ENCODE measurements around the gene CHRNA3. TPM values are rescaled to one million over a fixed set of nuclear protein-coding genes. Genes with fewer than 3 reads are reported as not detected.
"Not testable (repeated sequence)": the region's sequence is repeated elsewhere in the genome, so short reads cannot be mapped to it uniquely, and the experiment has no call there.

The CHRNA3 gene
- total RNA-seq, 1 donor from 2014 or later: 0.41 TPM

DNA sequence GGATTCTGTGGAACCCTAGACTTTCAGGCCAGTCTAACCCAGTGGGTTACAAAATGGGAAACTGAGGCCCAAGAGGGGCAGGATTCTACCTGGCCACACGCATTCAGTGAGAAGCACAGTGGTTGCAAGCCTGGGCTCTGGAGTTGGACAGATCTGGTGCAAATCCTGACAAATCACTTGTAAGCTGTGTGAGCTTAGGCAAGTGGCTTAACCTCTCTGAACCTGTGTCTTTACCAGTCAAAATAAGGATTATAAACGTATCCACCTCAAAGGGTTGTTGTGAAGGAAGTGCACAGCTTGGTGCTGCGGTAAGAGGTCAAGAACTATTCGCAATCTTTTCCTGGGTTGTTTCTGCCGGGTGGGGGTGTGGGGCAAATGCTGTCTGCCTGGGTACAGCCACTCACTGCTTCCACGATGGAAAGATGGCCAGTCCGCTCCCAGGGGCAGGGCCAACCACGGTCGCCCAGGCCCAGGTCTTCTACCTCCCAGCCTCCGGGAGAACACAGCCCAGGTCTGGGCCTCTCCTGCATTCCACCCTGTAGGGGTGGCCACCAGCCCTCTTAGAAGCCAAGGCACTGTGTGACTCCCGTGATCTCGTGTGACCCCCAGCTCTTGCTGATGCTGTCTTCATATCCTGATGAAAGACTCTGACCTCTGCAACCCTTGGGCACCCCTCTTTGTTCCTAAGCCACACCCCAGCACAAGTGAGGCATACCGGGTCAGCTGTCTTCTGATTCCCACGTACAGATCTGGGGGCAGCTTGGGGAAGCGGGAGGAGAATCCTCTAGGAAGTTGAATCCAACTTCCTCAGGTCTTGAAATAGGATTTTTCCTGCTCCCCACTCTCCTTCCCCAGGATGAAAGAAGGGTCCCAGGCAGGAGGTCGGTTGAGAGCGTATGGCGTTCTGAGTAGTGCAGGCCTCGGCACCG, 1.5 kb downstream of the CHRNA3 start:
- peak in 1 of 2 donors; percentile 28 for DNase-seq (ENCODE audit: low spot score in 2 of 2)
- FAIRE-seq: no peak

DNA sequence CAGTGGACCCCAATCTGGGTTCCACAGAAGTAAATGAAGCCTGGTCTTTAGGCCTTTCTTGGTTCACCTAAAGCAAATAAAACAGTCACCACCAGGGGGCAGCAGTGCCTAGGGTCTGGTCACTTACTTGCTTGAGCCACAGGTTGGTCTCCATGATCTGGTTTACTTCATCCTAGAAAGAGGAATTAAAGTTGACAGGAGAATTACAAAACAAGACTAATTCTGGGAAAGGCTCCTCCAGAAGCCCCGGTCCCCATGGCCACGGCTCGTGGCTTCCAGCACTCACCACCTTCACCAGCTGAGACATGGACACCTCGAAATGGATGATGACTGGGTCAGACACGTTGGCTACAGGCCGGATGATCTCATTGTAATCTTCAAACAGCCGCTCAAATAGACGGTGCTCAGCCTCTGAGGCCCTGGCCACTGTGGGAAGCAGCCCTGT, 2.3 kb downstream of the CHRNA3 start:
- FAIRE-seq (no peak), DNase-seq (ENCODE audit: low spot score in 2 of 2) (peak; percentile 74 to 84)

DNA sequence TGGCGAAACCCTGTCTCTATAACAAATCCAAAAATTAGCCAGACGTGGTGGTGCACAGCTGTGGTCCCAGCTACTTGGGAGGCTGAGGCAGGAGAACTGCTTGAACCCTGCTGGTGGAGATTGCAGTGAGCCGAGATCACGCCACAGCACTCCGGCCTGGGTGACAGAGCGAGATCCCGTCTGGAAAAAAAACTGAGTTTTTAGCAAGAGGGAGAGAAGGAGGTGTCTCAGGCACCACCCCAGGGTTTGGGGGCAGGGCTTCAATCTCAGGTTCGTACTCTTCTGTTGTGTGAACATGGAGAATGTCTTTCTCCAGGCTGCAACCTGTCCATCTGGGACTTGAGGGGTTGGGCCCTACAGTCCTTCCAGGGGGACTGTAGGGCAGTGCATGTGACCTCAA, 2.7 kb downstream of the CHRNA3 start:
- DNase-seq (ENCODE audit: low spot score in 2 of 2) (no peak), FAIRE-seq (no peak)

DNA sequence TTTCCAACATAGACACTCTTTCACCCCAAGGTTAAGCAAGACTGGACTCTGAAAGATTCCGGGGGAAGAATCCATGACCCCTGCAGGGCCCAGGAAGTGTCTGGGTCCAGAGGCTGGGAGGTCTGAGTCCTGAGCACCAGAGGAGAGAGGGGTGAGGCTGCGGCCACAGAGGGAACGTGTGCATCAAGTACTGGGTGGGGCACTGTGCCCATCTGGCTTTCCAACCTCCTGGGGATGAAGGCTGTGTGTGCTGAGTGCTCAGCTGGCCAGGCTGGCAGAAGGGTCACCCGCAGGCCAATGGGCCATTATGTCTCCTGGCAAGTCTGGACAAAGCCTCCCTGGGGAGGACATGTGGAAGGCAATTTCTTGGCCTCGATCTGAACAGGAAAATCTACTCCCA, 3.3 kb downstream of the CHRNA3 start:
- no peak for DNase-seq (ENCODE audit: low spot score in 2 of 2)
- no peak for FAIRE-seq

DNA sequence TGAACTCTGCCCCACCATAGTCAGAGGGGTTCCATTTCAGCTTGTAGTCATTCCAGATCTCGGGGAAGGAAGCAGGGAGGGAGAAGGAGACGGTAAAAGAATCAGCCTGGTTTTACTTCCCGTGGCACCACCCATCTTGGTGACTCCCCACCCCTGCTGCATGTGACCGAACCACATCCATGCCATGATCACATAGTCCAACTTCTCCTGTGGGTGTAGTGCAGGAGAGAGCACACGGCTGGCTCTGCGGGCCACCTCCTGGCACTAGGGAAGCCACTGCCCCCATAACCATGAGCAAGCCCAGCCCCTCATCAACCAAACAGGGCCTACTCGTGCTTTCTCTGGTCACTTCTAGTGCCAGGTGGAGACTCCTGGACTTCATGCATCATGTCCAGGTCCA, 3.7 kb downstream of the CHRNA3 start:
- no peak for FAIRE-seq
- peak in 1 of 2 donors; percentile 3 for DNase-seq (ENCODE audit: low spot score in 2 of 2)

DNA sequence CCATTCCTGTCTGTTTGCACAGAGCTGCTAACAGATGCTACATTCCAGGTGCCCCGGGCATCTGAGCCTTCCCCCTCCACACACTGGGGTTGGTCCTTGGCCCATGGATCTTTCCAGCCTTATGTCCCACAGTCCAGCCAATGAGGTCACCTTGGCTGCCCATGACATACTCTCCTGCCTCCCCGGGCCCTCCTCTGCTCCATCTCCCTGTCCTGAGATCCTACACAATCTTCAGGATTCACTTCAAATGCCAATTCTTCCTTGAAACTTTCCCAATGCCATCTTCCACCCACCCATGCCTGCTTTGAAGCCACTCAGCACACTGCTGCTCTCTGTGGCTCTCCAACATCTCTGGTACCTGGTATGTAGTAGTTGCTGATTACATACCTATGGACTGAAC, 4.3 kb downstream of the CHRNA3 start:
- DNase-seq (ENCODE audit: low spot score in 2 of 2) (peak in 1 of 2 donors; percentile 4), FAIRE-seq (no peak)

DNA sequence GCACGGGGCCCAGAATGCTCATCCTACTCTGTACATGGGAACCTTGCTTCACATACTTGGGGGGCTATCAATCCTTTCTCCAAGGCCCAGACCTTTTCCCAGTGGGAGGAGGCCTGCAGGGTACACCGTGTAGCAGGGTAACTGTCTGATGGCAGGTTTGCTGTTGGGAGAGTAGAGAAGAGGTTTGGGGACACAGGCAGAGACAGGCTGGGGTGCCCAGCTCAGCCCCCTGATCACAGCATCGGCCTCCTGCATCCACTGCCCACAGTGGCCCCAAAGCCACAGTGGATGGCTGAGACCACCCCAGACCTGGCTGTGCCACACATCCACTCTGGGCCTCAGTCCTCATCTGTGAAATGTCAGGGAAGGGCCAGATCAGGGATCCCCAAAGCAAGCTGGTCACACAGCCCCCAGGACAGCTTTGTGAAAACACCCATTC, 5.6 kb downstream of the CHRNA3 start:
- peak in 1 of 2 donors; percentile 4 for DNase-seq (ENCODE audit: low spot score in 2 of 2)
- no peak for FAIRE-seq

DNA sequence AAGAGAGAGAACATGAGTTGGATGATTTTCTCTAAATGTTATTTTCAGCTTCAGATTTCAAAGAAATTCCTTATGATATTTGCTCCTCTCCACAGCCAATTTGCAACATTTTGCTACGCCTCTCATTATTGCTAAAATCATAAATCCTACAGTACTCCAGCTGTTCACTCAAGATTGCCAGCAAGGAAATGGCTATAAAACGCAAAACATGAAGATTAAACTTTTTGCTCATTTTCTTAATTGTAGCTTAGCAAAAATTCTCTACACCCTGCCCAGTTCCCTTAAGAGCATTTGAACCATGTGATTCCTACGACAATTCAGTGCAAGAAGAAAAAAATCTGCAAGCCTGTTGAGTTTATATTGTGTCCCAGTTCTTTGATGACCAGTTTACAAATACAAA, 6.8 kb downstream of the CHRNA3 start:
- FAIRE-seq: no peak
- no peak for DNase-seq (ENCODE audit: low spot score in 2 of 2)

DNA sequence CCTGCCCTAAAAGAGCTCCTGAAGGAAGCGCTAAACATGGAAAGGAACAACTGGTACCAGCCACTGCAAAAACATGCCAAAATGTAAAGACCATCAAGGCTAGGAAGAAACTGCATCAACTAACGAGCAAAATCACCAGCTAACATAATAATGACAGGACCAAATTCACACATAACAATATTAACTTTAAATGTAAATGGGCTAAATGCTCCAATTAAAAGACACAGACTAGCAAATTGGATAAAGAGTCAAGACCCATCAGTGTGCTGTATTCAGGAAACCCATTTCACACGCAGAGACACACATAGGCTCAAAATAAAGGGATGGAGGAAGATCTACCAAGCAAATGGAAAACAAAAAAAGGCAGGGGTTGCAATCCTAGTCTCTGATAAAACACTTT, 11.2 kb downstream of the CHRNA3 start:
- DNase-seq (ENCODE audit: low spot score in 2 of 2): not testable (repeated sequence)

DNA sequence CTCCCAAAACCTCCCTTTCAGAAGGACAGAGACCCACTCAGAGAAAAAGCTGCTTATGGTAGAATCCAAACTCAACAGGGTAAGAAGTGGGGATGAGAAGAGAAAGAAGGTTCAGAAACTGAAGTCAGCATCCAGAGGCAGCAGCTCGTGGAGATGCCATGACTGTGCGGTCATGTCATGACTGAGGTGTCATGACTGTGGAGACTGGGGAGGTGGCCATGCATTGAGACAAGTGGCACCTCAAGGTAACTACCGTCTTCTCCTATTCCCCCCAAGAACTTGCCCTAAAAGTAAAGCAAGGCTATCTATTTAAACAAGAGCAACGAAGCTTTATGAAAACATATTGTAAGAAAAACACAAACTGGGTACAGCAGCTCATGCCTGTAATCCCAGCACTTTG, 15.1 kb downstream of the CHRNA3 start:
- FAIRE-seq (no peak), DNase-seq (ENCODE audit: low spot score in 2 of 2) (no peak)

More for the DNA sequence above, 11.2 kb downstream of the CHRNA3 start:
- FAIRE-seq: not testable (repeated sequence)

DNA sequence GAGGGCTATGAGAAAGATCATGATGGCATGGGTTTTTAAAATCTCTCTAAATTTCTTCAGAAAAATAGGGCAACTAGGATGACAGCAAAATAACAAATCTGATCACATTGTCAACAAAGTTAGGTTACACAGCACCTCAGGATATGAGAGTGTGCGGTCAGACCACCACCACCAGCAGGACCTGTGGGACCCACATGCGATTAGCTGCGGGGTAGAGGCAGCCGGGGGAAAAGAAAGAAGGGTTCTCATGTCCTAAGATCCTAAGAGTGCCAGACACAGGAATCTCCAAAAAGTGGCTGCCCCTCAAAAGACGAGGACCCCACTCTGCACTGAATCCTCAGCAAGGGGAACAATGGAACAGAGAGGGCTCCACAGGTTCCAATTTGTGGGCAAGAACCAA, 15.6 kb downstream of the CHRNA3 start:
- DNase-seq (ENCODE audit: low spot score in 2 of 2) (no peak), FAIRE-seq (no peak)

DNA sequence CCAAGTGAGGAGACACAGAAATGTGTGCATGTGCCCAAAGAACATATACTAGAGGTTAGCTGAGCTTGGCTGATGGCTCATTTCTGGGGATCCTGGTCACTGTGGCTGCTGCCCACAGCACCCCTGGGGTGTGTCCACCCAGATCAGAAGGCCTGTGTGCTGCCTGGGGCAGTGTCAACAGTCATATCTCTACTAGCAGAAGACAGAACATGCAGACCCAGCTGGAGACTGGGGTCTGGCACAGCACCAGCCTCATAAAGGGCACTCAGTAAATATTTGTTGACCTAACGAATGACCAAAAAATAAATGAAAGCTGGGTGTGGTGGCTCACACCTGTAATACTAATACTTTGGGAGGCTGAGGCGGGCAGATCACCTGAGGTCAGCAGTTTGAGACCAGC, 16.4 kb downstream of the CHRNA3 start:
- FAIRE-seq (no peak), DNase-seq (ENCODE audit: low spot score in 2 of 2) (no peak)

DNA sequence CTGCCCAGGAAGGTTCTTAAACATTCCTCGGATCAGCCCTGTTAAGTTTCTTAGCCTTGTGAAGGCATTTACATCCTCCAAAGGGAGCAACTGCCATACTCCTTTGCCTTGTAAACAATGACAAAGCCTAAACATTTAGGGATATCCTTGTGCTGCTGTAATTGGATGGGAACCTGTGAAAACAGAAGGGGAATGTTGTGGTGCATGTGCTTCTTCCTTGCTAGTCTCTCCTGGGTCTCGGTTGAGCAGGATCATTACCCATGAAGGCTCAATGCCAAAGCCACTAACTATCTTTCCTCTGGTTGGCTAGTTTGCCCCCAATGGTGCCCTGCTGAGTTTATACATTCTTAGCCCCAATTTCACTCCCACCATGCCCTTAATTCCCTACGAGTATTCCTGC, 17.3 kb downstream of the CHRNA3 start:
- DNase-seq (ENCODE audit: low spot score in 2 of 2): no peak
- FAIRE-seq: no peak

DNA sequence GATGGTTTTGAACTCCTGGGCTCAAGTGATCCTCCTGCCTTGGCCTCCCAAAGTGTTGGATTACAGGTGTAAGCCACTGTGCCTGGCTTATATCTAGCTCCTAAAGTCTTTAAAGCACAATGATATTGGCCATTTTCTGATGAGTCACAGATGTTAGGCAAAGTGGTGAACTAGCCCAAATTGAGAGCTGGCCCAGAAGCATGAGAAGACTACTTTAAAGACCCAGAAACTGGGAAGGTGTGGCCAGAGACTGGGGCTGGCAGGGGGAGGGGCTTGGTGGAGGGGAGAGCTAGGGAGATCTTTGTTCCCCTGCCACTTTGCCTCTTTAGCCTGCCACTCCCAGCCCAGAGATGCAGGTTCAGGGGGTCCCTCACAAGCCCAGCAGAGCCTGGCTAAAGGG, 21.6 kb downstream of the CHRNA3 start:
- FAIRE-seq: no peak
- no peak for DNase-seq (ENCODE audit: low spot score in 2 of 2)

DNA sequence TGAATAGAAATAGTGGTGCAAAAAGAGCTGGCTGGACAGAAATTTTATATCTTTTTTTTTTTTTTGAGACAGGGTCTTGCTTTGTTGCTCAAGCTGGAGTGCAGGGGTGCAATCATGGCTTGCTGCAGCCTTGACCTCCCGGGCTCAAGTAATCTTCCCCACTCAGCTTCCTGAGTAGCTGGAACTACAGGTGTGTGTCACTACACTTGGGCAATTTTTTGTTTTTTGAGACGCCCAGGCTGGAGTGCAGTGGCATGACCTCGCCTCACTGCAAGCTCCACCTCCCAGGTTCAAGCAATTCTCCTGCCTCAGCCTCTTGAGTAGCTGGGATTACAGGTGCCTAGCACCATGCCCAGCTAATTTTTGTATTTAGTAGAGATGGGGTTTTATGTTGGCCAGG, 22.4 kb downstream of the CHRNA3 start:
- DNase-seq (ENCODE audit: low spot score in 2 of 2): no peak
- no peak for FAIRE-seq

DNA sequence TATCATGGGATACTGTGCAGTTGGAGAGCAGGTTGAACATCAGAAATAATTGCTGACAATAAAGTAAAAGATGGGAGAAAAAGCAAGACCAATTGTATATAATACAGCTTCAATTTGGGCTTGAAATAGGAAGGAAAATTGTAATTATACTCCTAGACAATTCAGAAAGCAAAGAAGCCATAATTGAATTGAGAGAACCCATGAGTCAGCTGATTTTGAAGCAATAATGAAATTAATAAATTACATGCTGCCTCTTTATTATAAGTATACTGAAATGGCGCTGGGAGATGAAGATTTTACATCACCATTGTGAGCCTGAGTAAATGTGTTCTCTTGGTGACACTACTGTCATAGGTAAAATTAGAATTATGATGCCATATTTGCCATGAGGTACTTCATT, 23.2 kb downstream of the CHRNA3 start:
- FAIRE-seq: no peak

DNA sequence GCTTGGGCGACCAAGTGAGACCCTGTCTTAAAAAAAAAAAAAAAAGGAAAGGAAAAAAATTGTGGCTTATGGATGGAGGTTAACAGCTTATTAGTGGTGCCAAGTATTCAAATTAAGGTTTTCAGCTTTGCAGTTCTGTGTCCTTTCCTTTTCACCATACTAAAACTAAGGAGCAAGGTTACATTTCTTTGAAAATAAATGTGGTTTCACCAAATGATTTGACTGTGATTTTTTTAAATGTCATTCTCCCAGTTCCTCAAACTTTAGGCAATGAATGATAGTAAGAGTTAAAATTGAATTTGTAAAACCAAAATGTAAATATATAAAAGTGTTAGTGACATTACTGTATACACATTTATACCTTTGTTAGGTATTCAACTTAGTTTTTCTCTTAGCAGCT, 45.9 kb downstream of the CHRNA3 start:
- FAIRE-seq (no peak), DNase-seq (ENCODE audit: low spot score in 2 of 2) (no peak)

More for the DNA sequence above, 23.2 kb downstream of the CHRNA3 start:
- DNase-seq (ENCODE audit: low spot score in 2 of 2): no peak

DNA sequence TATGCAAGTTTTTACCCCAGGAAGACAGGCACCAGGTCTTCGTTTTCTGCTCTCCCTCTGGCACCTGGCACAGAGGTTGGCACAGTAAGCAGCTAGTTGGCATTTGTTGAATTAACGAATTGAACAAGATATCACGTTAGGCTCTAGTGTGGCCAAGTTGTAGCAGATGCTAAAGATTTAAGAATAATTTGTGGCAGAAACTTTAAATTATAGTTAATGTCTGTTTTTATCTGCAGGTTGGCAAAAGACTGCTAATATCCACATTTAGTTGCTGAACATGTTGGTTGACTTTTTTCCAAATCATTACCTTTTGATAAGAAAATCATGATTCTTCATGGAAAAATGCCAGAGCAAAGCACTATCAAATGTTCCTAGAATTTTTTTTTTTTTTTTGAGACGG, 47.4 kb downstream of the CHRNA3 start:
- DNase-seq (ENCODE audit: low spot score in 2 of 2) (no peak), FAIRE-seq (no peak)

DNA sequence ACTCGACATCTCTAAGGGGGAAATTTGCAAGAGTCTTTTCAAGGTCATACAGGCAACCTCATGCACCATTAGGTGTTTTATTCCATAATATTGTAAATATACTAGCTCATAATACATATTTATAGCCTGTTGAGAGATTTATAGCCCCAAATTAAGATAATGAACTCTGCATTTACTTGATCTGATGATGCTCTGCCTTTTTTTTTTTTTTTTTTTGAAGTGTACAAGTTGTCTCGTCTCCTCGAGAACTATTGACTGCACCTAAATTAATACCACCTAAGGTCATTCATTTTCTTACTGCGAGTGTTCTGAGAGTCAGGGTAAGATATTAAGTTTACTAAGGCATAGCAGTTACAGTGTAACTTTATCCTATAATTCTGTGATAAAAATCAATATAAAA, 49.4 kb downstream of the CHRNA3 start:
- FAIRE-seq: no peak
- DNase-seq (ENCODE audit: low spot score in 2 of 2): no peak

DNA sequence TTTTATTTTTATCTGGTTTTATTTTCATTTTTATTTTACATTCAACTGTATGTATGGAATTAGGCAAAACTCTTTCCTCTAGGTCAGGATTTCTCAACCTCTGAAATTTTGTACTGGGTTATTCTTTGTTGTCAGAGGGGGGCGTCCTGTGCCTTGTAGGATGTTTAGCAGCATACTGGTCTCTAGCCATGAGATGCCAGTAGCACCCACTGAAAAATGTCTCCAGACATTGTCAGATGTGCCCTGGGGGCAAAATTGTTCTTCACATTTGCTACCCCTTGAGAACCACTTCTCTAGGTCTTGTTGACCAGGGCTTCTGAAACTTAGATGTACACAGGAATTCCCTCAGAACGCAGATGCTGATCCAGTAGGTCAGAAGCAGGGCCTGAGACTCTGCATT, 50.1 kb downstream of the CHRNA3 start:
- FAIRE-seq: no peak
- no peak for DNase-seq (ENCODE audit: low spot score in 2 of 2)

DNA sequence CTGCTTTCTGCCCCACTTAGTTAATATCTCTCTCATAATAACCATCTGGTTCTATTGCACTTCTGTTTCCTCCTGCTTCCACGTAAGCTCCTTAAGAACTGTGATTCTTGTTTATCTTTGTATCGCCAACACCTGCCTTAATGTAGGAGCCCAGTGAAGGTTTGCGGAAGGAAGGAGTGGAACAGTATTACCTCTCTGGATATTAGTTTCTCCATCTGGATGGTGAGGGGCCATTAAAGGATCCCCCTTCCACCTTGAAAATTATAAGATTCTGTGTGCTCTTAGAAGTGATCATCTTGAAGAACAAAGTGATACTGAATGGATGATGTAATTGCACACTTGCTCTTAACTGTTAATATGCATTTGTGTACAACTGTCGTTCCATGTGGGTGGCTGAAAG, 53.3 kb downstream of the CHRNA3 start:
- DNase-seq (ENCODE audit: low spot score in 2 of 2) (no peak), FAIRE-seq (no peak)

All from frontal cortex (tissue), 4 donors.